ENCODE measurements around the gene RFT1.

RFT1 gene

DNA sequence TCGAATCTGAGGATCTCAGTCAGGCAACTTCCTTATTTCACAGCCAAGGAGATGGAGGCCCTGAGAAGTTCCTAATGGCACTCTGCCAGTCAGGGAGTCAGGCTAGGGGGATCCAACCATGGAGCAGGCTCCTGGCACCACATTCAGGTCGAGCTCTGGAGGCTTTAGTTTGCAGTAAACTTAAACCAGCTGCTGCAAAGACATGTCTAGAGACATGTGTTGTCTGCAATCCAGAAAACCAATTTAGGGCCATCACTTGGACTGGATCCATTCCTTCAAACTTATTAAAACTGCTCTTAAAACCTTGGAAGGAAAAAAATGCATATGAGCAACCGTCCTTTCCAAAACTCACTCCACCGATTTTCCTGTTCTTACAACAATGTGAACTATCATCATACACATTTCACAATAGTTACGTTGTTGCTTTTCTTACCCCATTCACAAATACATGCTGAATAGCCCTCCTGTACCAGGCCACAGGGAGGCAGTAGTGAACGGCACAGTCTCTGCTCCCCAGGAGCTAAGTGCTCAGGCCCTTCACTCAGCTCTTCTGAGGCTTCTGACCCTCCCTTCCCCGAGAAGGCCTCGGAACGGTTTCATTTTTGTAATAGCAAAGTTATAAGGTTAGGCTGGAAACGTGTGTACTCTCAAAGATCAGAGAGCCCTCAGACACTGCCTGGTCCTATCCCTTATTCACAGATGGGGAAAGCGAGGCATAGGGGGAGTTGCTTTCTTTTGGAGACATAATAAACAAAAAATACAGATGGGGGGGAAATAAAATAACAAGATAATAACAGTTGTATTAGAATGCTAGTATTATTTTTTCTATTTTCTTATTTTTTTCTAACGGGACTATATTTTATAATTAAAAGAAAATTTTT, 20.1 kb downstream of the RFT1 start:
- TF ChIP-seq CTCF (IDR thresholded peaks at IDR 0.05; ENCODE audit: low read depth, low read length), result peak; percentile 78
- no peak overlapping the region for H3K4me3 ChIP-seq (ENCODE audit: low read depth, low read length)

GRCh38 chr3:53109190-53109589, 21.0 kb downstream of the RFT1 start:
- no peak overlapping the region for H3K4me3 ChIP-seq (ENCODE audit: low read depth, low read length)
- TF ChIP-seq CTCF (IDR thresholded peaks at IDR 0.05; ENCODE audit: low read depth, low read length), result no peak

DNA sequence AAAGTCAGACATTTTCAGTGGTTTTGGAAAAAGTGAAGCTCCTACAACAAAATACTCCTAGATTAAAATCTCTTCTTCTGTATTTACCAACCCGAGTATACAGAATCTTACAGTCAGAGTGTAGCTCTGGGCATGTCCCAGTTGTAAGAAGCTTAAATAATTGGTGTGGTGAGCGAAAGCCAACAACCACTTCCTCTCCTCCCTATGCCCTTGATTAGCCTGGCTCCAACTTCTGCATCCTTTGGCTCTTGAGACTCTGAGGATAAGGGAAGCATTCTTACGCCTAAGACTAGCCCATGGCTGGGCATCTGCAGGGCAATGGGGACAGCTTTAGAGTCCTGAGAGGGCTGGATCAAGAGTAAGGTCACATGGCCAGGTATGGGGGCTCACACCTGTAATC, 25.5 kb downstream of the RFT1 start:
- TF ChIP-seq CTCF (IDR thresholded peaks at IDR 0.05; ENCODE audit: low read depth, low read length), result no peak
- H3K4me3 ChIP-seq (ENCODE audit: low read depth, low read length), result no peak overlapping the region

GRCh38 chr3:53103397-53104296, 26.6 kb downstream of the RFT1 start:
- H3K4me3 ChIP-seq (ENCODE audit: low read depth, low read length), result no peak overlapping the region
- TF ChIP-seq CTCF (IDR thresholded peaks at IDR 0.05; ENCODE audit: low read depth, low read length), result no peak

- no peak overlapping the region for H3K4me3 ChIP-seq (ENCODE audit: low read depth, low read length)
- no peak for TF ChIP-seq CTCF (IDR thresholded peaks at IDR 0.05; ENCODE audit: low read depth, low read length)
Measured at GRCh38 chr3:53102601-53103147, 27.6 kb downstream of the RFT1 start.

GRCh38 chr3:53101956-53102355, 28.3 kb downstream of the RFT1 start:
- no peak for TF ChIP-seq CTCF (IDR thresholded peaks at IDR 0.05; ENCODE audit: low read depth, low read length)
- no peak overlapping the region for H3K4me3 ChIP-seq (ENCODE audit: low read depth, low read length)
